ENCODE measurements around the gene TUT1. TPM values are rescaled to one million over a fixed set of nuclear protein-coding genes. Genes with fewer than 3 reads are reported as not detected.

The TUT1 gene
- total and polyA plus RNA-seq, 2 experiments from 2014 or later: 12.8 to 22.2 TPM

GRCh38 chr11:62574363-62575071 lies 16.8 kb downstream of the TUT1 start:
- TF ChIP-seq ETS1 (IDR thresholded peaks at IDR 0.05) (no peak), CTCF (conservative IDR thresholded peaks at IDR 0.05; ENCODE audit: low read depth in 2 of 2) (no peak), ZNF114 (CRISPR knock-in tag; IDR thresholded peaks at IDR 0.05) (no peak), ZNF331 (CRISPR knock-in tag; IDR thresholded peaks at IDR 0.05; ENCODE audit: low read depth) (no peak), POLR2AphosphoS5 (IDR thresholded peaks at IDR 0.05; ENCODE audit: low read depth) (peak; percentile 8; the same call in 1 of the 2 replicates)
- H3K4me1 ChIP-seq (ENCODE audit: insufficient read depth): peaks cover 24% of the 10 kb centered on the region
- peaks cover 16% of the 10 kb centered on the region for H3K27me3 Mint-ChIP-seq (ENCODE audit: insufficient read depth, low read depth, poor library complexity)
- H3K9me3 Mint-ChIP-seq: no peaks in the 10 kb centered on the region
- H3K79me2 ChIP-seq (replicated peaks; ENCODE audit: insufficient read depth): peaks cover 41% of the 10 kb centered on the region
- H4K20me1 ChIP-seq (replicated peaks; ENCODE audit: insufficient read depth): peaks cover 34% of the 10 kb centered on the region
- peak overlapping the region; percentile 65 for H3K4me3 ChIP-seq
- peaks cover 45% of the 10 kb centered on the region for H3F3A ChIP-seq (replicated peaks; ENCODE audit: low read depth)
- no peaks in the 10 kb centered on the region for H3K9me2 ChIP-seq (ENCODE audit: insufficient read depth)
- peaks cover 33% of the 10 kb centered on the region for H3K4me1 Mint-ChIP-seq
- H3K27me3 ChIP-seq (ENCODE audit: insufficient read depth): no peaks in the 10 kb centered on the region
- H2AFZ ChIP-seq: peak overlapping the region; percentile 23
- peak overlapping the region; percentile 99 for H3K4me3 Mint-ChIP-seq
- peak overlapping the region; percentile 97 for H3K27ac Mint-ChIP-seq
- ATAC-seq (peak; percentile 34), DNase-seq (ENCODE audit: low spot score) (peak; percentile 50)
- peaks cover 32% of the 10 kb centered on the region for H3K36me3 ChIP-seq (ENCODE audit: insufficient read depth)
- H3K27ac ChIP-seq (ENCODE audit: low read depth): peak overlapping the region; percentile 35; the same call in 1 of the 2 replicates
- peaks cover 70% of the 10 kb centered on the region for H3K36me3 Mint-ChIP-seq (ENCODE audit: low read depth)
- peak overlapping the region; percentile 100 for H3K4me2 ChIP-seq

DNA sequence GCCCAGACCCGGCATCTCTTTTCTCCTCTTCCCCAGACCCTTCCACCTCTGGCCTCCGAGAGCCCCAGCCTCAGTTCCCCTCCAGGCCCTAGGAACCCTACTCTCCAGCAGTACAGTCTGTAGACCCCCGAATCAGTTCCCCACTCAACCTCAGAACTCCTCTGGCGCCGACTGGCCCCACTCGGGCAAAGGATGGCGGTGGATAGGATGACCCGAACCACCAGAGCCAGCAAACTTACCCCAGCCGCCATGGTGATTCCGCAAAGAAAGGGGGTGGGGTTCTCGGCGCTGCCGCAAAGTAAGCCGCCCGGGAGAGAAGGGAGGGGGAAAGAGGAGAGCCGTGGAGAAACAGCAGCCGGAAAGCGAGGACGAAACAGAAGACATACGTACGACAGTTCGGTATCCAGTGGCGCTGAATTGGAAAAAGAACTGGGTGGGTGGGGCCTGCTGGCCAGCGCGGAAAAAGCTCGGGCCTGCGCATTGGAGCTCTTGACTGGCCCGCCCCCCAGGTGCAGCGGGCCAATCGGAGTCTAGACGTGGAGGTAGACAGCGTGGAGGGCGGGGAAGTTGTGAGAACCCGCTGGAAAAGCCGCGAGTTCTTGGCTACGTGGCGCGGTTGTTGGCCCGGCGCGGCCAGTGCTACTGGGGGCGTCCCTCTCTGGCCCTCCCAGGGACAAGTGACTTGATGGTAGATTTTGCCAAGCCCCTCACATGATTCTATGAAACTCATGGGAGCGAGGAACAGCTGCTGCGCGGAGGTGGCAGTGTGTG lies 17.5 kb downstream of the TUT1 start, which contains the start of gene EEF1G:
TSS of gene EEF1G (minus strand) at position 300 of the 771 bp plus-strand sequence. CDS start at position 251, 49 bp downstream.
- H3K4me3 ChIP-seq: peak within 1 kb of the TSS; percentile 79
- TF ChIP-seq POLR2AphosphoS5 (IDR thresholded peaks at IDR 0.05; ENCODE audit: low read depth) (peak; percentile 90), STAT1 (IDR thresholded peaks at IDR 0.05; ENCODE audit: unreplicated experiment) (no peak), ETS1 (IDR thresholded peaks at IDR 0.05) (0 out of 2 replicates have a peak, but pooled peaks have one; percentile 41), EZH2 (IDR thresholded peaks at IDR 0.05; ENCODE audit: low read depth, unreplicated experiment) (no peak), JUNB (IDR thresholded peaks at IDR 0.05; ENCODE audit: unreplicated experiment) (no peak)
- Mint-ChIP-seq H3K27me3 (ENCODE audit: insufficient read depth, low read depth, poor library complexity) (peaks cover 18% of the 10 kb centered on the region), H3K4me3 (peak within 1 kb of the TSS; percentile 99), H3K9me3 (no peaks in the 10 kb centered on the region), H3K27ac (peak within 1 kb of the TSS; percentile 99), H3K4me1 (peaks cover 33% of the 10 kb centered on the region), H3K36me3 (ENCODE audit: low read depth) (peaks cover 76% of the 10 kb centered on the region)
- H2AFZ ChIP-seq: peak within 1 kb of the TSS; percentile 23
- peak within 1 kb of the TSS; percentile 100 for H3K4me2 ChIP-seq
- H3K4me1 ChIP-seq (ENCODE audit: insufficient read depth): peaks cover 24% of the 10 kb centered on the region
- H4K20me1 ChIP-seq (replicated peaks; ENCODE audit: insufficient read depth): peaks cover 42% of the 10 kb centered on the region
- peak within 1 kb of the TSS; percentile 35 for H3K27ac ChIP-seq (ENCODE audit: low read depth)
- no peaks in the 10 kb centered on the region for H3K27me3 ChIP-seq (ENCODE audit: insufficient read depth)
- peak; percentile 100 for DNase-seq (ENCODE audit: low spot score)
- peaks cover 48% of the 10 kb centered on the region for H3K79me2 ChIP-seq (replicated peaks; ENCODE audit: insufficient read depth)
- no peaks in the 10 kb centered on the region for H3K9me2 ChIP-seq (ENCODE audit: insufficient read depth)
- peak; percentile 93 for ATAC-seq
- peaks cover 39% of the 10 kb centered on the region for H3K36me3 ChIP-seq (ENCODE audit: insufficient read depth)
- peaks cover 52% of the 10 kb centered on the region for H3F3A ChIP-seq (replicated peaks; ENCODE audit: low read depth)

All from GM23338 (cell line).